ENCODE measurements around the gene CERK.

The CERK gene

DNA sequence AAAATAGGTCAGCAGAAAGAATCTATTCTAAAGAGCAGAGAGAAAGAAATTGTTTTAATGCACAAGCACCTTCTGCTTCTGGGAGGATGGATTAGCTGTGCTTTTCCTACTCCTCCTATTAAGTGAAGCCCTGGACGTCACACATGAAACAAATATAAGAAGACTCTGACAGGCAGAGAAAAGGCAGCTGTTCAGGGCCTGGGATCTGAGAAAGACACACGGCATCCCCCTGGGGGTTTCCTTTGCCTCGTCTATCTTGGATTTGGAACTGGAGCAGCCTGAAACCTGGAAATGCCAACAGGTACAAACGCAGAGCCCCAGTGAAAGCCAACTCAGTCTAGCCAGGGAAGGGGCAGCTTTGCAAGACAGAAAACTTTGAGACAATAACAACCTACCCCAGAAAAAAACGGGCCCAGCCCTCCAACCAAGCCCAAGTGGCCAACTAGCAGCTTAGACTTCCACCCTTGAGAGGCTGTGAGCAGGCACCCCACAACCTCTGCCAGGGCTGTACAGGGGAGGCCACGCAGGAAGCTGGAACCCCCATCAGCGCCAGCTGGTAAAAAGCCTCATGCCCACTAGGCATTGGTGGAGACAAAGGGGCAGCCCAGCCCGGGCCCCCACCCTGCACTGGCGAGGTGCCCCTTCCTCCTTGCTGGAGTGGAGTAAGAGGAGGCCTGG, 7.3 kb downstream of the CERK start:
- no peak for DNase-seq

DNA sequence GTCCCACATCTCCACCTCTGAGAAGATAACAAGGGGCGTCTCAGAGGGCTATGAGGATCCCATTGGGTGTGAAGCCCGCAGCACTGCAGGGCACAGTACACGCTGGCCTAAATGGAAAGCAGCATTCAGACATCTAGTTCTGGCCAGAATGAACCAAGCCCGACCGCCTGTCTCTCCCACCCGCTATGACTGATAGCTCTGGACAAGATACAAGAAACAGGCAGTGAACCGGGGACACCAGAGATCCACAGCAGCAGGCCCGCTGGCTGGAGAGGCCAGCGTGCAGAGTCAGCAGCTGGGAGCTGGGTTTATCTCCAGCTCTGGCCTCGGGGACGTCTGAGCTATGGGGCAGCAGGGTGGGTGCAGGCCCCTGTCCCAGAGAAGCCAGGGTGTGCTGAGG, 9.6 kb downstream of the CERK start:
- DNase-seq: no peak

GRCh38 chr22:46727813-46728364, 10.2 kb downstream of the CERK start:
- no peak for DNase-seq

- no peak for DNase-seq
Measured at GRCh38 chr22:46726986-46727317, 11.1 kb downstream of the CERK start.

DNA sequence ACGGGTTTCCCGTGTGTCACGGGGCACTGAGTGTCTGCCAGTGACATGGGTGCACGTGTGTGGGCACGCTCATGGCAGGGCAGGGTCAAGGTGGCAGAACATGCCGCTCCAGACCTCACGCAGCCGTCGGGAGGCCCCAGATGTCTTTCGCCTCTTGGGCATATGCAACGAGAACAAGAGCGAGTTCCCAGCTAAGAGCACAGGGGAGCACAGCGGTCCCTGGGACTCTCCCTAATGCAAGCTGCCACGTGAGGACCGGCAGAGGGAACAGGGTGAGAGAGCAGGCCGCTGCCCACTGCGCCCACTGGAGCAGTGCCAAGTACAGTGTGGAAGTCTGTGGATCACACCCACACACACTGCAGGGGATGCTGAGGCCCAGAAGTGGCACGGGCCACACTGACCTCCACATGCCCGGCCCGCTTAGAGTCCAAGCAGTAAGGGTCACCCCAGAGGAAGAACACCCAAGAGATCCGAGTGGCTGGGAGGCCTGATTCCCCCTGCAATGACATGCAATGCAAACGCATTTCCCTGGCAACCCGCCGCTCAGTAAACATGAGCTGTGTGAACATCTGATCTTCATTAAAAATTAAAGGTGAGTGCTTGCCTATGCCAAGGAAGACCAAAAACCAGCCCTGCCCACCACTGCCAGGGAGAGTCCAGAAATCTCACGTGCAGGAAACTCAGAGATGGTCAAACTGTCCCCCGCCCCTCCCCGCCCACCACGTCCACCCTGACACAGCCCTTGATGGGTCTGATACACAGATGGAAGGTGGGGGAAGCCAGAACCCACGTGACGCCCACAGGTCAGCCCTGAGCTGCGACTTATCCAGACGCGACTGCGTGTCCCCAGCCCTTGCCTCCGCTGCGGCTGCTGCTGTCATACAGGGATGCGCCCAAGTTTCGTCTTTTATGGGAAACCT, 11.7 kb downstream of the CERK start:
- no peak for DNase-seq

- no peak for DNase-seq
Measured at GRCh38 chr22:46725096-46725495, 13.0 kb downstream of the CERK start.

DNA sequence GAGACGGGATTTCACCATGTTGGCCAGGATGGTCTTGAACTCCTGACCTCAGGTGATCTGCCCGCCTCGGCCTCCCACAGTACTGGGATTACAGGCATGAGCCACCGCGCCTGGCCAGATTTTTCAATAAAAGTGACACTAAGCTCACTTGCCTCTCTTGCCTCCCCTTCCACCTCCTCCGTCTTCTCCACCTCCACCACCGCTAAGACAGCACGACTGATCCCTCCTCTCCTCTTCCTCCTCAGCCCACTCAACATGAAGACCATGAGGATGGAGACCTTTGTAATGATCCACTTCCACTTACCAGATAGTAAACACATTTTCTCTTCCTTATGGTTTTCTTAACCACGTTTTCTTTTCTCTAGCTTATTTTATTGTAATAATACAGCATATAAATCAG, 14.2 kb downstream of the CERK start:
- no peak for DNase-seq

DNA sequence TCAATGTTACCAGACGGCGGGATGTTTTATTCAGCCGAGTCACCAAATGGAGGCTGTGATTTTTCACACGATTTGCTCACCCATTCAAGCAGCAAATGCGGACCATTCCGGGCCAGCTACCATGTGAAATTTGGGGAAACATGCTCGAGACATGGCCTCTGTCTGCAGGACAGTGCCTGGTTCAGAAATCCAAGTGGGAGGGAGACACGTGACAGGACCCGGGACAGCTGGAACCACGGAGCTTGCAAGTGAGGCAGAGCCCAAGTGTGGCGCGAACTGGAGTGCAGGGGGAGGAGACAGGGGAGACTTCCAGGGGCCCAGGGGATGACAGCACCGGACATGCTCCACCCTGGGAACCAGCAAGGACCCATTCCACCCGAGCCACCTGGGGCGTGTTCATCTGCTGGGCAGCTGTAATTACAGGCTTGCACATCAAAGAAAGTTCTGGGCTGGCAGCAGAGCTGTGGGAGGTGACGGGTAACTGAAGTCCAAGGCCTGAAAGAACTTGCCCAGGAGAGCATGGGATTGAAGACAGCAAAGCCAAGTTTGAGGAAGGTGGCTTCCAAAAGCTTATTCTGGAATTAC, 16.5 kb downstream of the CERK start:
- no peak for DNase-seq

- DNase-seq: no peak
Measured at GRCh38 chr22:46719921-46720320, 18.1 kb downstream of the CERK start.

GRCh38 chr22:46714550-46714949, 23.5 kb downstream of the CERK start:
- DNase-seq: no peak

GRCh38 chr22:46712288-46712687, 25.8 kb downstream of the CERK start:
- DNase-seq: no peak

DNA sequence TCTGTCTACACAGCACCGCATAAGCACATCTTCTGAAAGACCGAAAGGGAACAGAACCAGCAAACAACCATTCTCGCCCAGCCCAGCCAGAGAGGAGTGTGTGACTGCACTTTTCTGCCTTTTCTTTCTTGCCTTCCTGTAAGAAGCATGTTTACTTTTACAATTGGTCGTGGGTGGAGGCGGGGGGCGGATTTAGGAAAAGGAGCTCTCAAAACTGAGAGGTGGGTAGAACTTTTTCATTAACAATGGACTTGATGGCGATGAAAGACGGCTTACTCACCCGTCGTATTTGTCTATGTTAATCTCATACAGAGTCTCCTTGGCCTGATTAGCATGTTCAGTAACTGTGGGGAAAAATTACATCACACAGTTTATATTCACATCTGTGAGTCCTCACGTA, 27.2 kb downstream of the CERK start:
- no peak for DNase-seq

- no peak for DNase-seq
Measured at GRCh38 chr22:46708766-46709330, 29.2 kb downstream of the CERK start.

GRCh38 chr22:46707827-46708570, 30.1 kb downstream of the CERK start:
- DNase-seq: no peak

DNA sequence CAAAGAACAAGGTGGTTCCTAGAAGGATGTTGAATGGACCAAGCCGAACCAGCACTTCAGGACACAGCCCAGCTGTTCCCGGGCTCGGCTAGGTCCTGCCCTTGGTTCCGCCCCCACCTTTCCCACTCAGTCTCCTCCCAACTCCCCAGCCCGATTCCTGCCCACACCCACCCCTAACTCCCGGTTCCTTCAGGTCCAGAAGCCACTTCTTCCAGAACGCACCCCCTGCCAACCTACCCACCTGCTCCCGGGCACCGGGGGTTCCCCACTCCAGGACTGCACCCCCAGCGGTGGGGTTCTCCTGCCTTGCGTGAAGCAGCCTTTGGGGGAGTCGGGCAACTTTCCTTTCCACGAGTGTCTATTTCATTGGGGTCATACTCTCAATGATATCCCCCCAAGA, 30.7 kb downstream of the CERK start:
- DNase-seq: no peak

GRCh38 chr22:46706060-46706459, 32.0 kb downstream of the CERK start:
- DNase-seq: no peak

- no peak for DNase-seq
Measured at GRCh38 chr22:46703996-46704370, 34.1 kb downstream of the CERK start.

DNA sequence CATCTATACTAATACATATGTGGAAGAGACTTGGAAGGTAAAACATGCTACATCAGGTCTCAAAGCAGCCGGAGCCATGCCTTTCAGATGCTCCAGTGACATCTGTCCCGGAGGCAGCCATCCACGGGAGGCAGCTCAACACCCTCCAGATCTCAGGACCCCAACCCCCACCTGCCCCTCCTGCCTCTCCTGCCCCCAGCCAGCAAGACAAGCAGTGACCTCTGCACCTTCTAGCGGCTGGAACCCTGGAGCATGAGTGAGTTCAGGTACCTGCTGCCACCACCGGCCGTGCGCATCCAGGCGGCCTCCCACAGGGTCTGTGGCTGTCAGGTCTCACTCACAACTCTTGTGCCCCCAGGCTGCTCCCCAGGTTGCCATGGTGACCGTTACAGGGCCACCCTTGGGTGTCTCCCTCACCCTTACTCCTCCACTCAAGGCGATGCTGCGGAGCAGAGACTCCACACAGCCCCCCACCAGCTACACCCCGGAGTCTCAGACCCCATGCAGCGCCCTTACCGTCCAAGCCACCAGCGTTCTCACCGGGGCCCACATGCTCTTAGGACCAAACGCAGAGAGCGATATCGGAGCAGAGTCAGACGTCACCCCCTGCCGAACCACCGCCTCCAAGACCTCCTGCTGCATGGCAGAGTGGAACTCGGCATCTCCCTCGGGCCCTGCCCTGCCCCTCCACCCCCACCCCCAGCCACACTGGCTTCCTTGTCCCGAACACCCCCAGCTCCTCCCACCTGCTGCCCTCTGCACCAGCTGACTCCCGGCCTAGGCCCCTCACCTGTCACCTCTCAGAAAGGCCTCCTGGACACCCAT, 34.7 kb downstream of the CERK start:
- DNase-seq: no peak

- DNase-seq: no peak
Measured at GRCh38 chr22:46701262-46701661, 36.8 kb downstream of the CERK start.

DNA sequence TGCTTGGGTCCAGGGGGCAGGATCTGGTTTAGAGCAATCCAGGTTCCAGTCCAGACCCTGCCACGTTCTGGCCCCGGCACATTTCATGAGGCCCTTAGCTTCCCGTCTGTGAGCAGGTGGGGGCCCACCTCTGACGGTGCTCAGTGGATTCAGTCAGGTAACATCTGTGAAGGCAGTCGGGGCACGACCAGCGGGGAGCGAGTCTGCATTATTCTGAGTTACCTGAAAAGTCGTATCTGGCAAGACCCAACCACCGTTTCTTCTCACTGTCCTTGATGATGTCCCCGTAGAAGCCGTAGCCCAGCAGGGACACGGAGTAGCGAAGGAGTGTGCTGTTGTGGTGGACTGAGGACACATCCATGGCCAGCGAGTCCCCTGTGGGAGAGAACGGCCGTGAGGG, 39.0 kb downstream of the CERK start:
- DNase-seq: no peak

GRCh38 chr22:46697811-46698515, 40.1 kb downstream of the CERK start:
- no peak for DNase-seq

Measured in bone marrow (tissue), 2 donors.